Hematopoietic multipotent progenitor cell treated with erythropoietin and hydrocortisone succinate and interleukin-3 and kit ligand, for 4 days (in vitro differentiated cells): Measurements from ENCODE around the gene DNAJC7.
"Not testable (repeated sequence)": the region's sequence is repeated elsewhere in the genome, so short reads cannot be mapped to it uniquely, and the experiment has no call there.

ENCODE experiments used
- DNase-seq: peaks from one replicate; pipeline ENCODE4 v3.0.0-alpha.2; 2015

Gene DNAJC7

GRCh38 chr17:41943492-41943891 is 73.7 kb downstream of the DNAJC7 start:
- DNase-seq, result no peak

- DNase-seq, result no peak
These were observed 74.4 kb downstream of the DNAJC7 start for GRCh38 chr17:41942626-41943373.

GRCh38 chr17:41941168-41941567 is 76.1 kb downstream of the DNAJC7 start:
- no peak for DNase-seq

GRCh38 chr17:41939693-41940090 is 77.5 kb downstream of the DNAJC7 start:
- DNase-seq, result no peak

- no peak for DNase-seq
These were observed 78.1 kb downstream of the DNAJC7 start for GRCh38 chr17:41939044-41939692.

- peak; percentile 97 for DNase-seq
These were observed 79.0 kb downstream of the DNAJC7 start for GRCh38 chr17:41937970-41938954.

- DNase-seq, result no peak
These were observed 81.6 kb downstream of the DNAJC7 start for GRCh38 chr17:41935641-41936040.

- DNase-seq, result peak; percentile 87
These were observed 84.3 kb downstream of the DNAJC7 start for GRCh38 chr17:41932816-41933389.

- not testable (repeated sequence) for DNase-seq
These were observed 85.5 kb downstream of the DNAJC7 start for GRCh38 chr17:41931715-41932114.

- not testable (repeated sequence) for DNase-seq
These were observed 86.4 kb downstream of the DNAJC7 start for GRCh38 chr17:41930833-41931156.

- DNase-seq, result peak; percentile 99
These were observed 87.0 kb downstream of the DNAJC7 start, which contains the start of gene ODAD4 for GRCh38 chr17:41930009-41930832. ODAD4 (plus strand) TSS chr17:41930617; CDS start chr17:41930724, 107 bp downstream.

- no peak for DNase-seq
These were observed 88.5 kb downstream of the DNAJC7 start for GRCh38 chr17:41928693-41929251.
